GM21447 (cell line): ENCODE measurements around the gene C5orf15.
"Not testable (repeated sequence)": the region's sequence is repeated elsewhere in the genome, so short reads cannot be mapped to it uniquely, and the experiment has no call there.

Experiments used
- ATAC-seq: cut with Tn5 transposase; IDR thresholded peaks from one replicate; pipeline ENCODE4 v1.9.1; 2021; ENCODE audit not compliant: unreplicated experiment

Gene C5orf15

DNA sequence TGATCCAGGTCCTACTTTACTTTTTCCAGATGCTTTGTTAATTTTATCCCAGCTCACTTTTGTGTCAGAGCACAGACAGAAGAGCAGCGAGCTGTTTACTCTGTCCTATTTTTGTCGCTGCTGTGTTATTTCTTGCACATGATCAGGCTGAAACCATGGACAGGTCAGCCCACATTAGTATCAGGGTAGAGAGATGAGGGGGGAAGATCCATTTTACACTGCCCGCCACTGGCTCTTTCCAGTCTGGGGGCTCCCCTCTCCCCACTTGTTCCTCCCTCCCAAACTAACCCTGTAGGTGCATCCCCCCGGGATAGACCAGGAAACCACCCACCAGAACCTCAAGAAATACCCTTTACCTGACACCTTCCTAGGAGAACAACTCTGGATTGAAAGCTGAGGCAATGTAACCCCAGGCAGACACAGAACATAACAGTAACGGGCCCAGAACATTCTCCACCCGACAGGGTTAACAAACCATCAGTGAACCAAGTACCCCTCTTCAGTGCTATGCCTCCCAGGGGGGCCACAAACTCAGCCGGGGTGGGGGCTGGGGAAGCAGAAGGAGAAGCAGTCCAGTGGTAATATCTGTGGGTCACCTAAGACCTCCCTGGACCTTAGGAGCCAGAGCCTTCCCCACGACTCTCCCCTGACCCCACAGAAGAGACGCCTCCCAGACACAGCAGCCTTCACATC is 26.0 kb upstream of the C5orf15 start:
- no peak for ATAC-seq

GRCh38 chr5:133993185-133993936 is 24.9 kb upstream of the C5orf15 start:
- ATAC-seq, result no peak

DNA sequence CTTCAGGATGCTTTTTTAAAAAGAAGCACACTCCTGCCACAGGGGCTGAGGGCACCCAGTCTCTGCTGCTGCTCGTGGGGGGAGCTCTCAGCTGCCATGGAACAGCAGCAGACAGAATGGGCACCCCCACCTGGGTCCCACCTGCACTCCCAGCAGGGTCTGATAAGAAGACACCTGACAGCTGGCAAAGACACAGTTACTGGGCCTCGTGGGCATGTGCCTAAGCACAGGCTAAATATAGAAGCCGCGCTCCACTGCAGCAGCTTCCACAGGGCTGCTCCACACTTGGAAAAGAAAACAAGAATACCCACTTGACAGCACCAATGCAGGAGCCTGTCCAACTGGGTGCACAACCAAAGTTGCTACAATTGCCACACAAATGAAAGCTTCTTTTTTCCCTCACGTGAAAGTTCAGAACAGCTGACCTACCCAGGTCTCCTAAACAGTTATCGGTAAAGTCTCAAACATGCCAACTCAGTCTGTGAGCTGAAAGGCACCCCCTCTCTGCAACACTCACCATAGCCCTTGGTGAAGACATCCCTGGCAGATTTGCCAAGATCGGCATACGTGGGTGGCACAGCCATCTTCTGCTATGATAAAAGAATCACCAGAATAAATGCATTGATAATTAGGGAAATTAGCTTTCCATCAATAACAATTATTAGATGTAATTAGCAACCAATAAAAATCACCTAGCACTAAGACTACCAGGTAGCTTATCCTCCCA is 24.2 kb upstream of the C5orf15 start:
- ATAC-seq, result no peak

GRCh38 chr5:133991171-133991910 is 22.9 kb upstream of the C5orf15 start:
- no peak for ATAC-seq

- no peak for ATAC-seq
Observed at GRCh38 chr5:133990396-133990795, 22.0 kb upstream of the C5orf15 start.

GRCh38 chr5:133985540-133986180 is 17.2 kb upstream of the C5orf15 start:
- ATAC-seq, result no peak

- no peak for ATAC-seq
Observed at GRCh38 chr5:133983674-133984073, 15.2 kb upstream of the C5orf15 start.

GRCh38 chr5:133981714-133982113 is 13.3 kb upstream of the C5orf15 start:
- no peak for ATAC-seq

DNA sequence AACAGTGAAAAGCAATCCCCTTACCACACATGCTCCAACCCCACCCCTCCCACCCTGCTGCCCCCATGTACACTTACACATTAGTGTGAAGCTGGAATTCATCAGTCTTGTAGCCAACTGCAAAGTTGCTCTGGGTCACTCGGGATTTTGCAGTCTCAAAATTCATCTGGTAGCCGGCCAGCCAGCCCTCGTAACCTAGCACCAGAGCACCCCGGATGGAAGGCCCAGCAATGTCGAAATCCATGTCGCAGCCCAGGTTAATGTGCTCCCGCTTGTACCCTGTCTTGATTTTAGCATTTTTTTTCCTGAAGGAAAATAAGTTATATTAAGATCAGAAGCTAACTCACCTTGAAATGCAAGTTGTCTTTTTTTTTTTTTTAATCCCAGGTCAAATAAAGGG is 12.2 kb upstream of the C5orf15 start:
- ATAC-seq, result no peak

- ATAC-seq, result no peak
Observed at GRCh38 chr5:133978943-133979342, 10.5 kb upstream of the C5orf15 start.

- ATAC-seq, result no peak
Observed at GRCh38 chr5:133977858-133978257, 9.4 kb upstream of the C5orf15 start.

DNA sequence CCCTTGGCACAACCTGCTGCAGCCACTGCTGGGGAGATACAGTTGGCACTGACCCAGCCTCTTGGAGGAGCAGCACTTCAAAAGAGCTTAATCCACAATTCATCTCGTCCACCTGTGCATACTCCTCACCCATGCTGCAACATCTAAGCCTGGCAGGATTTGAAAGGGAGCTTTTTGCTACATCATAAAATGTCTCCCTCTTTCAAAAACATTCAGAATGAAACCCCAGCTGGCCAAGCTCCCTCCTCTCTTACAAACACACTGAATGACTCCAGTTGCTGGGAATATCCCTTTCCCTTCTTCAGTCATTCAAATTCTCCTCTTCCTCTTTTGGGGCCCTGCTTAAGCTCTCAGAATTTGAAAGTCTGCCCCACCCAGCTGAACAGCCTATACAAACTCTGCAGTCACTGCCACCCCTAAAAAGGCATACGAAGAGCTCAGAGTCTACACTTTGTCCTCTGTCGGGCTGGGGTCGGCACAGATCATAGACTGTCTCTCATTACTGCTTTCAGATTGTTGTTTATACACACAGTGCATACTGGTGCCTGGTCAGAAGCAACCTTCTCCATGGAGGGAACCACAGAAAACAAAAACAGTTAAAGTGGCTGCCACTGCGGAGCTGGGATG is 8.8 kb upstream of the C5orf15 start:
- ATAC-seq, result peak; percentile 72

GRCh38 chr5:133975546-133975945 is 7.1 kb upstream of the C5orf15 start:
- ATAC-seq, result not testable (repeated sequence)

GRCh38 chr5:133974142-133974541 is 5.7 kb upstream of the C5orf15 start:
- ATAC-seq, result no peak

DNA sequence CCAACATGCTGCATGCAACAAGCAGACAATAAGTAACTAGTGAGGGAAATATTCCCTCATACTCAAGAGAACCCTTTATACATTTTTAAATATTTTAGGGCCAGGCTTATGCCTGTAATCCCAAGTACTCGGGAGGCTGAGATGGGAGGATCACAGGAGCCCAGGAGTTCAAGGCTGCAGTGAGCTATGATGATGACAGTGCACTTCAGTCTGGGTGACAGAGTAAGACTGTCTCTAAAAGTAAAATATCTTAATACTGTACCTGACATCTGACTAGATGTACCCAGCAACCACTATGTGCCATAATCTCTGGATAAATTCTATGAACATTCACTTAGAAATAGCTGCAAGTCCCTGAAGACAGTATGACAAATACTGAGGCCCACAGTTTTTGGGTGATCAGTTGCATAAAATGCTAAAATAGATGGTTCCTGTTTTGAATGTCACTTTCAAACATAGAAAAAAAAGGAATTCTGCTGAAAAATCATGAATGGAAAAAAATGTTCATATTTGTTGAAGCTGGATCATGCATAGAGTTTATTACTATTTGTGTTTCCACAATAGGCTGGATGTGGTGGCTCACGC is 2.0 kb upstream of the C5orf15 start:
- no peak for ATAC-seq

GRCh38 chr5:133969654-133970324 is 1.4 kb upstream of the C5orf15 start:
- ATAC-seq, result no peak

DNA sequence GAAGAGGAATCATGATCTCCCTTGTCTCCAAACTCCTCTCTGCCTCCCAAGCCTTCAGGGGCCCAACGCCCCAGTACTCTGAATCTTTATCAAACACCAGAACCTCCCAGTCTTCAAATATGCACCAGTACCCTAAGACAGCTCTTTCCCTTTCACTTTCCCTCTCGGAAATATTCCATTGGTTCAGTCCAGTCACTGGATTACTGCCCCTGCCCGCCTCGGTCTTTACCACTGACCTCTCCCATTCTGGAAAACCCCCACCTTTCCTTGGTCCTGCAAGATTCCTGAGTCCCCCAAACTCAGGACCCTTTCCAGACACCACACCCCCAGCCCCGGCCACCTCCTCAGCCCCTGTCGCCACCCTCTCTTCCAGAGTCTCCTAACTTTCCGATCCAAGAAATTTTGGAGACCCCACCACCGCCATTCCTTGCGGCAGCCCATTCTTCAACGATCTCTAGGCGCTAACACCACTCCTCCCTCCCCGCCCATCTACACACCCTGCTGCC is 674 bp downstream of the C5orf15 start:
- peak; percentile 8 for ATAC-seq

DNA sequence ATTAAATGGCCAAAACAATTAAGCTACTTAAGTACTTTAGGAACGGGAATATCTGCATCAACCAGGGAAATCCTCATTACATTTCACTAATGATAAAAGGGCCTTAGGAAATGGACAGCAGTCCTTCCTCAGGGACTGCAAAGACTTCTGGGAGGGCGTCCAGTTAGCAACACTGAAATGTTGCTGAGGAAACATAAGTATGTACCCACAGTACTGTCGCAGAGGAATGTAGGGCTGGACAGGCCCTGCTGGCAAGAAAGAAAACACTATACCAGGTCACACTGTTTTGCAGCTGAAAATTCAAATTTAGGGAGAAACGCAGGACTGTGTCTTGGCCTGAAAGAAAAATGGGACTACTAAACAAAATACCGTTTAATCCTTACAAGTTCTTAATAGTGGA is 1.3 kb downstream of the C5orf15 start:
- no peak for ATAC-seq

GRCh38 chr5:133966090-133966489 is 2.3 kb downstream of the C5orf15 start:
- no peak for ATAC-seq
